Measurements from ENCODE around the gene CD93.

Gene CD93

DNA sequence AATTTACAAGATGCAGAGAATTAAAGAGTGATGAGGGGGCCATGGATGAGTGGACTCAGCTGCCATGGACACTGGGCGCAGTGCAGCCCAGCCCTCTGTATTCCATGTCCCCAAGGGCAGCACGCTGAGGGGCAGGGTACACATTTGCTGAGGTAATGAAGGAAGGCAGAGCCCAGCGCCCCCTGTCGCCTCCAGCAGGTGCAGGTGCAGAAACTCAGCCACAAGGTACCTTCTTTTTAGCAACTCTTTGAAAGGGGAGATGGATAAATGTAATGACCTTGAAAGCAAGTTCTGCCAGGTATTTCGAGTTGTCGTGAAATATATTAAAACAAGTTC lies 7.1 kb downstream of the CD93 start:
- no peak overlapping the region for H3K4me3 ChIP-seq (replicated peaks; ENCODE audit: low read depth, low read length)
- DNase-seq (ENCODE audit: low read depth): no peak
- TF ChIP-seq, protein P1, sequence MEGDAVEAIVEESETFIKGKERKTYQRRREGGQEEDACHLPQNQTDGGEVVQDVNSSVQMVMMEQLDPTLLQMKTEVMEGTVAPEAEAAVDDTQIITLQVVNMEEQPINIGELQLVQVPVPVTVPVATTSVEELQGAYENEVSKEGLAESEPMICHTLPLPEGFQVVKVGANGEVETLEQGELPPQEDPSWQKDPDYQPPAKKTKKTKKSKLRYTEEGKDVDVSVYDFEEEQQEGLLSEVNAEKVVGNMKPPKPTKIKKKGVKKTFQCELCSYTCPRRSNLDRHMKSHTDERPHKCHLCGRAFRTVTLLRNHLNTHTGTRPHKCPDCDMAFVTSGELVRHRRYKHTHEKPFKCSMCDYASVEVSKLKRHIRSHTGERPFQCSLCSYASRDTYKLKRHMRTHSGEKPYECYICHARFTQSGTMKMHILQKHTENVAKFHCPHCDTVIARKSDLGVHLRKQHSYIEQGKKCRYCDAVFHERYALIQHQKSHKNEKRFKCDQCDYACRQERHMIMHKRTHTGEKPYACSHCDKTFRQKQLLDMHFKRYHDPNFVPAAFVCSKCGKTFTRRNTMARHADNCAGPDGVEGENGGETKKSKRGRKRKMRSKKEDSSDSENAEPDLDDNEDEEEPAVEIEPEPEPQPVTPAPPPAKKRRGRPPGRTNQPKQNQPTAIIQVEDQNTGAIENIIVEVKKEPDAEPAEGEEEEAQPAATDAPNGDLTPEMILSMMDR (IDR thresholded peaks at IDR 0.05; ENCODE audit: low read length, missing control alignments): peak; percentile 25

DNA sequence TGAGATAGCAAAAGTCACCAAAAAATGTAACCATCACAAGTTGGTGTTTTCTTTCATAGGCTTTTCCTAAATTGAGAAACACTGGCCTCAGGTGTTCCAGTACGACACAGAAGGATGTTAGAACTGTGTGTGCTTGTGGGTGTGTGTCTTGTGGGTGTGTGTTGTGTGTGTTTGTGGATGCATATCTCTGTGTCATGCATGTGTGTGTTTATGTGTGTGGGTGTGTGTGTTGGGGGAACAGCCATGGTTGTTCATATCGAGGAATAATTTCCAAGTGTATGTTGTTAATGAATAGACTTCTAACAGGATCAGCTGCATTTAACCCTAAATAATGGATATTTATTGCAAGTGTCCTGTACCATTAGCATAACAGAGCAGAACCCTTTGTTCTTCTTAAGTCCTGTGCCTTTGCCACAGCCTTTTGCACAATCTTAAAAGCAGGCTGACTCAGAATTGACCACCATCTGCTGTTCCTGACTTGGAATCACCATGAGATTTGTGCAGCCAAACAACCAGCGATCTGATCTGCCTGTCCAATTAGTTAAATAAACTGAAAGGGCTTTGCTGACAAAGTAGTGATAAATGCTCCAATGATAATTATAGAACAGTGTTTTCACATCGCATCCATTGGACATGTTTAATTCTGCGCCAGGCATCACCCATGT lies 7.6 kb downstream of the CD93 start:
- DNase-seq (ENCODE audit: low read depth): peak; percentile 76
- TF ChIP-seq, protein P1 (IDR thresholded peaks at IDR 0.05; ENCODE audit: low read length, missing control alignments): no peak
- no peak overlapping the region for H3K4me3 ChIP-seq (replicated peaks; ENCODE audit: low read depth, low read length)

DNA sequence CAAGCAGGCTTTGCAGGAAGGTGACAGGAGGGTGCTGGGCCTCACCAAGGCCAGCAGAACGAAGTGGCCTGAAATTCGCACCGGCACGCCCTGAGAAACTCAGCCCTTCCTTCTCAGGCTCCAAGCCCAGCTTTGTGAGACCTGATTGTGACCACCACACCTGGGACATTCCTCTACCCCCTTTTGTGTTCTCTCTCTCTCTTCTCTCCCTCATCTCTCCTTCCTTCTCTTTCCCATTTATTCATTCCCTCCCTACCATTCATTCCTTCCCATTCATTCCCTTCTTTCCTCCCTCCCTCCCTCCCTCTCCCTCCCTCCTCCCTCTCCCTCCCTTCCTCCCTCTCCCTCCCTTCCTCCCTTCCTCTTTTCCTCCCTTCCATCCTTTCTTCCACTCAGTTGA lies 8.8 kb downstream of the CD93 start:
- DNase-seq (ENCODE audit: low read depth): no peak
- TF ChIP-seq, protein P1 (IDR thresholded peaks at IDR 0.05; ENCODE audit: low read length, missing control alignments): no peak
- no peak overlapping the region for H3K4me3 ChIP-seq (replicated peaks; ENCODE audit: low read depth, low read length)

DNA sequence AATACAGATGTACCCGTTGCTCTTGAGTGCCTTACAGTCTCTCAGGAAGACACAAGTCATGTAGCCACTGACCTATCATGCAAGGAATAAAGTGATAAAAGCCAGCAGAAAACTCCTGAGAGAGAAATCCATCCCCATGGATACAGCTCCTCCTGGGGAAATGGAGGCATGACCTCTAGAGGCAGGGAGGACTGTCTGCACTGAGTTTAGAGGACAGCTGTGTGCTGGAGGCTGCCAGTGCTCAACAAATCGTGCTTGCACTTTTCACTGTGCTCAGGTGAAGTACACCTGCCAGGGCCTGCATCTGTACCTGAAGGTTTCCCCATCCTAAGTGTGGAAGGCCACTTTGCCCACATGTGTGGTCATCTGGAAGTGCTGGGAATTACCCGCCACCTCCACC lies 12.1 kb downstream of the CD93 start:
- DNase-seq (ENCODE audit: low read depth): no peak
- TF ChIP-seq, protein P1 (IDR thresholded peaks at IDR 0.05; ENCODE audit: low read length, missing control alignments): no peak
- H3K4me3 ChIP-seq (replicated peaks; ENCODE audit: low read depth, low read length): no peak overlapping the region

DNA sequence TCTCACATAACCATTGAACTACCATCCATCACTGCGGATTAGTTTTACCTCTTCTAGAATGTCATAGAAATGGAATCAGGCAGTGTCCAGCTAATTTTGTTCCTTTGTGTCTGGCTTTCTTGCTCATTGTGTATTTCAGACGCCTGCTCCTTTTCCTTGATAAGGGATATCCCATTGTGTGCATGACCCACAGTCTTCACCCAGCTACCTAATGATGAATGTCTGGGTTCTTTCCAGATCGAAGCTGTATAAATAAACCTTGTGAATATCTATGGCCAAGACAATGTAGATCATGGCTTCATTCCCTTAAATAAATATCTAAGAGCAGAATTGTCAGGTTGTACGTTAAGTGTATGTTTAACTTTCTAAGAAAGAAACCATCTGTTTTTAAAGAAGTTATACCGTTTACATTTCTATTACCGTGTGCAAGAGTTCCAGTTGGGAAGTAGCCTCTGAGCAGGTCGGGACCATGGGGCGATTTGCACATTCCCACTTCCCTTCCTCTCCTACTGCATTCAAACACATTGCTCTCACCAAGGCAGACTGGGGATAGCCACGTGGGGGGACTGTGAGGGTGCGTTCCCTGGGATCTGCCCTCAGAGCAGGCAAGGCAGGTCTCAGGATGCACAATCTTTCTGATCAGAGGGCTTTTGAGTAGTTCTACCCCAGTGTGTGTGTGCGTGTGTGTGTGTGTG lies 13.1 kb downstream of the CD93 start:
- no peak for DNase-seq (ENCODE audit: low read depth)
- TF ChIP-seq, protein P1 (IDR thresholded peaks at IDR 0.05; ENCODE audit: low read length, missing control alignments): no peak
- H3K4me3 ChIP-seq (replicated peaks; ENCODE audit: low read depth, low read length): no peak overlapping the region

DNA sequence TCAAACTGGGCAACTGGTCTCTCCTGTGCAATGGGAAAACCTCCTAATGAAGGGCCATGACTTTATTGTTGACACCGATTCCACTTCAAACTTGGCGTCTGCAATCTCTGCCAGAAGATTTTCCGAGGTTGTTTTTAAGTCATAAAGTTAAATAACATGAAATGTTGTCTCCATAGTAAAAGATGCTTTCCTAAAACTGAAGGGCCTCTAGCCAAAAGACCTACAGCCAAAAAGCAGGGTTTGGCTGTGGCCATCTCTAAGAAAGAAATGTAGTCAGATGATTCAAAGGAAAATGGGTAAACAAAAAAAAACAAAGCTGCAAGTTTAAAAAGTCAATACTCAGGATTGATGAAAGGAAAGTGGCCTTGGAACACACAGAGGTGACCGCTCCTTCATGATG lies 14.1 kb downstream of the CD93 start:
- DNase-seq (ENCODE audit: low read depth): no peak
- TF ChIP-seq, protein P1 (IDR thresholded peaks at IDR 0.05; ENCODE audit: low read length, missing control alignments): no peak
- no peak overlapping the region for H3K4me3 ChIP-seq (replicated peaks; ENCODE audit: low read depth, low read length)

DNA sequence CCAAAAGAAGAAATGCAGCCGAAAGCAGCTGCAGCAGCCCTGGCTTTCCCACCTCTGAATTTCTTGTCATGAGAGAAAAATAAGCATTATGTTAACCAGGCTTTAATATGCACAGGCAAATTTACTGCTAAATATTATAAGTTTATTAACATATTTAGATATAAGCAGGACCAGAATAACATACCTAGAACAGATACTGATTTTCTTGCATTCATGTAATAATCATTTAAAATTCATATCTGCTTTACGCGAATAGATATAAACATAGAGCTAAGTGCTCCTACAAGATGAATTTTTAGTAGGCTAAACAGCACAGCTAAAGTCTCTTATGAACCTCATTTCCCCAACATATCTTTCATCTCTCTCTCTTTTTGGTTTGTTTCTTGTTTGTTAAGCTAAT lies 14.7 kb downstream of the CD93 start:
- DNase-seq (ENCODE audit: low read depth): no peak
- H3K4me3 ChIP-seq (replicated peaks; ENCODE audit: low read depth, low read length): no peak overlapping the region
- TF ChIP-seq, protein P1 (IDR thresholded peaks at IDR 0.05; ENCODE audit: low read length, missing control alignments): no peak

Measured in fibroblast of pulmonary artery (primary cell).